K562 (cell line): ENCODE data around the gene AP1M1. TPM values are rescaled to one million over a fixed set of nuclear protein-coding genes. Genes with fewer than 3 reads are reported as not detected.

Source experiments
- FOSL1 ChIP-seq: fragments of 200-800 bp; sonication (Bioruptor generic); conservative IDR thresholded peaks from 2 replicates; pipeline ENCODE4 v1.6.1; 2016; ENCODE audit warnings: missing genetic modification characterization, missing compliant biosample characterization
- LCOR ChIP-seq: sonication (generic); formaldehyde crosslinking; IDR thresholded peaks from 2 replicates; pipeline ENCODE4 v1.8.0; 2022; ENCODE audit warnings: mild to moderate bottlenecking, missing genetic modification reagents
- MYBL2 ChIP-seq, 2 experiments: fragments of 450-650 bp in 1 of 2; sonication (generic) in 1 of 2; formaldehyde crosslinking in 1 of 2; IDR thresholded peaks; 2 replicates each; pipeline versions ENCODE4 v1.6.1 to v1.8.1; 2017 to 2022; ENCODE audit warnings: borderline replicate concordance in 1 of 2, inconsistent platforms in 1 of 2, low read depth in 1 of 2, mild to moderate bottlenecking in 1 of 2, missing genetic modification reagents in 1 of 2, moderate library complexity in 1 of 2
- RCOR1 ChIP-seq, 2 experiments: IDR thresholded peaks; 2 replicates each; pipeline ENCODE4 v1.6.1; 2012; ENCODE audit warnings: low read depth in 2 of 2, low read length in 2 of 2, borderline replicate concordance in 1 of 2, improper control_type of control experiment in 1 of 2
- SRSF7 ChIP-seq: fragments of 200-400 bp; formaldehyde crosslinking; optimal IDR thresholded peaks from 2 replicates; pipeline ENCODE3; 2017; ENCODE audit warnings: mild to moderate bottlenecking, low read depth, low read length
- ZMIZ1 ChIP-seq, 2 experiments: fragments of 150-350 bp in 1 of 2; IDR thresholded peaks; 2 replicates each; pipeline ENCODE4 v1.6.1; 2012 to 2016; ENCODE audit warnings: low read depth in 2 of 2, low read length in 2 of 2, mild to moderate bottlenecking in 1 of 2, moderate library complexity in 1 of 2
- ZNF274 ChIP-seq: IDR thresholded peaks from 2 replicates; pipeline ENCODE4 v1.6.1; 2011; ENCODE audit warnings: low read depth, mild to moderate bottlenecking, low read length, moderate library complexity, borderline replicate concordance
- polyA plus RNA-seq, 8 experiments: library from polyadenylated mRNA; depleted of rRNA in 4 of 8; stranded (reverse) in 5 of 8; unstranded in 3 of 8; fragments of >200 nt; fragmentation: Nextera tagmentation in 2 of 8; fragmentation: Illumina TruSeq in 1 of 8; extraction: Ambion mirVana in 2 of 8; extraction: Trizol in 1 of 8; gene quantifications; 2 replicates each; pipeline versions ENCODE4 v1.2.1 to v1.2.3, GENCODE V29; 2011 to 2014; ENCODE audit warnings: inconsistent platforms in 1 of 8, missing spikeins in 1 of 8
- total RNA-seq, 7 experiments: library from RNA; depleted of rRNA in 6 of 7; stranded (reverse); fragments of >200 nt in 6 of 7; fragmentation: Illumina TruSeq in 2 of 7; extraction: Trizol in 2 of 7; gene quantifications; 2 replicates each; pipeline versions ENCODE4 v1.2.1 to v1.2.3, GENCODE V29; 2011 to 2021; ENCODE audit warnings: low replicate concordance in 1 of 7
- TF ChIP-seq, protein P1 (sequence below): sonication (generic); formaldehyde crosslinking; IDR thresholded peaks from 2 replicates; pipeline ENCODE4 v1.8.0; 2023; ENCODE audit warnings: missing genetic modification reagents, mild to moderate bottlenecking, borderline replicate concordance
- TF ChIP-seq, protein P2 (sequence below), 2 experiments: fragments of 200-800 bp in 1 of 2; sonication (Bioruptor generic) in 1 of 2; sonication (generic) in 1 of 2; formaldehyde crosslinking in 1 of 2; IDR thresholded peaks in 1 of 2; conservative IDR thresholded peaks in 1 of 2; 2 replicates each; pipeline versions ENCODE4 v1.5.0 to v1.6.1; 2016 to 2020; ENCODE audit warnings: missing compliant biosample characterization in 1 of 2, missing genetic modification characterization in 1 of 2, missing genetic modification reagents in 1 of 2
- TF ChIP-seq, protein P3 (sequence below): sonication (generic); formaldehyde crosslinking; IDR thresholded peaks from 2 replicates; pipeline ENCODE4 v1.8.1; 2023; ENCODE audit warnings: mild to moderate bottlenecking, missing genetic modification reagents, moderate library complexity
- TF ChIP-seq, protein P4 (sequence below): sonication (generic); formaldehyde crosslinking; IDR thresholded peaks from 2 replicates; pipeline ENCODE4 v1.9.0; 2022; ENCODE audit warnings: mild to moderate bottlenecking, missing genetic modification reagents

Gene AP1M1
- total and polyA plus RNA-seq, 9 of the 15 experiments (the other 6 are each of a cell fraction or from before 2014, with no cell fraction given), result 0.87 to 56.2 (median 29.1) TPM

DNA sequence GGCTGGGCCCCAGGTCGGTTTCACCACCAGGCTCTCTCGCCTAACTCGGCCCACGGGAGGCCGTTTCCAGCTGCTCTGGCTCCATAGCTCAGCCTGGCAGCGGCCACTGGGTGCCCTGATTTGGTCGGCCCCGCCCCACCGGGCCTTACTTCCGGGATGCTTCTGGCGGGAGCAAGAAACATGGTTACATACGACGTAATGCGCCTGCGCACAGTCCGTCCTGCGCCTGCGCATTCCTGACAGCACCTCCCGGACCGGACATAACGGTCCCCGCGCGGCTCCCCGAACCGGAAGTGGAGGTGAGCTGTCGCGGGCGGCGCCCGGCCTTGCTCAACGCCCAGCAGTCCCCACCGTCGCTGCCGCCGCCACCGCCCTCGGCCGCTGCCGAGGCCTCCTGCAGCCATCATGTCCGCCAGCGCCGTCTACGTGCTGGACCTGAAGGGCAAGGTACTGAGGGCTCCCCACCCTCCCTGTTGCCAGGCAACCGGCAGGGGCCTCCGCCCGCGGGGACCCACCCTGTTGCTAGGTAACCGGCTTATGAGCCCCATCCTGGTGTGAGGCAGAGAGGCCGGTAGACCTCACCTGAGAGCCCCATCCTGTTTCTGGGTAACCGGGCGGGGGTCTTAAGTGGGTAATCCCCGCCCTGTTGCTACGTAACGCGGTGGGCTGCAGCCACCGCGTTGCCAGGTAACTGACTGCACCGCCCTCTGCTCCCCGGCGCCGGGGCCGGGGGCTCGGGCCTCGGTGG lies at the start of gene AP1M1 (continued):
- TF ChIP-seq ZMIZ1 (IDR thresholded peaks at IDR 0.05; ENCODE audit: low read depth in 2 of 2, low read length in 2 of 2) (peak in 1 of 2 experiments; percentile 2; a peak in 1 of 4 replicates), RCOR1 (IDR thresholded peaks at IDR 0.05; ENCODE audit: borderline replicate concordance in 1 of 2, low read depth in 2 of 2, low read length in 2 of 2) (peak in 1 of 2 experiments; percentile 0; a peak in 1 of 4 replicates), MYBL2 (IDR thresholded peaks at IDR 0.05; ENCODE audit: low read depth) (no peak), MYBL2 (CRISPR knock-in tag; IDR thresholded peaks at IDR 0.05; ENCODE audit: borderline replicate concordance) (no peak), SRSF7 (no peak), LCOR (CRISPR knock-in tag) (peak; percentile 64; the same call in 1 of the 2 replicates), ZNF274 (0 out of 2 replicates have a peak, but pooled peaks have one; percentile 8), FOSL1 (tag) (peak; percentile 88)
- TF ChIP-seq, protein P1, sequence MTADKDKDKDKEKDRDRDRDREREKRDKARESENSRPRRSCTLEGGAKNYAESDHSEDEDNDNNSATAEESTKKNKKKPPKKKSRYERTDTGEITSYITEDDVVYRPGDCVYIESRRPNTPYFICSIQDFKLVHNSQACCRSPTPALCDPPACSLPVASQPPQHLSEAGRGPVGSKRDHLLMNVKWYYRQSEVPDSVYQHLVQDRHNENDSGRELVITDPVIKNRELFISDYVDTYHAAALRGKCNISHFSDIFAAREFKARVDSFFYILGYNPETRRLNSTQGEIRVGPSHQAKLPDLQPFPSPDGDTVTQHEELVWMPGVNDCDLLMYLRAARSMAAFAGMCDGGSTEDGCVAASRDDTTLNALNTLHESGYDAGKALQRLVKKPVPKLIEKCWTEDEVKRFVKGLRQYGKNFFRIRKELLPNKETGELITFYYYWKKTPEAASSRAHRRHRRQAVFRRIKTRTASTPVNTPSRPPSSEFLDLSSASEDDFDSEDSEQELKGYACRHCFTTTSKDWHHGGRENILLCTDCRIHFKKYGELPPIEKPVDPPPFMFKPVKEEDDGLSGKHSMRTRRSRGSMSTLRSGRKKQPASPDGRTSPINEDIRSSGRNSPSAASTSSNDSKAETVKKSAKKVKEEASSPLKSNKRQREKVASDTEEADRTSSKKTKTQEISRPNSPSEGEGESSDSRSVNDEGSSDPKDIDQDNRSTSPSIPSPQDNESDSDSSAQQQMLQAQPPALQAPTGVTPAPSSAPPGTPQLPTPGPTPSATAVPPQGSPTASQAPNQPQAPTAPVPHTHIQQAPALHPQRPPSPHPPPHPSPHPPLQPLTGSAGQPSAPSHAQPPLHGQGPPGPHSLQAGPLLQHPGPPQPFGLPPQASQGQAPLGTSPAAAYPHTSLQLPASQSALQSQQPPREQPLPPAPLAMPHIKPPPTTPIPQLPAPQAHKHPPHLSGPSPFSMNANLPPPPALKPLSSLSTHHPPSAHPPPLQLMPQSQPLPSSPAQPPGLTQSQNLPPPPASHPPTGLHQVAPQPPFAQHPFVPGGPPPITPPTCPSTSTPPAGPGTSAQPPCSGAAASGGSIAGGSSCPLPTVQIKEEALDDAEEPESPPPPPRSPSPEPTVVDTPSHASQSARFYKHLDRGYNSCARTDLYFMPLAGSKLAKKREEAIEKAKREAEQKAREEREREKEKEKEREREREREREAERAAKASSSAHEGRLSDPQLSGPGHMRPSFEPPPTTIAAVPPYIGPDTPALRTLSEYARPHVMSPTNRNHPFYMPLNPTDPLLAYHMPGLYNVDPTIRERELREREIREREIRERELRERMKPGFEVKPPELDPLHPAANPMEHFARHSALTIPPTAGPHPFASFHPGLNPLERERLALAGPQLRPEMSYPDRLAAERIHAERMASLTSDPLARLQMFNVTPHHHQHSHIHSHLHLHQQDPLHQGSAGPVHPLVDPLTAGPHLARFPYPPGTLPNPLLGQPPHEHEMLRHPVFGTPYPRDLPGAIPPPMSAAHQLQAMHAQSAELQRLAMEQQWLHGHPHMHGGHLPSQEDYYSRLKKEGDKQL, result no peak
- TF ChIP-seq, protein P2, sequence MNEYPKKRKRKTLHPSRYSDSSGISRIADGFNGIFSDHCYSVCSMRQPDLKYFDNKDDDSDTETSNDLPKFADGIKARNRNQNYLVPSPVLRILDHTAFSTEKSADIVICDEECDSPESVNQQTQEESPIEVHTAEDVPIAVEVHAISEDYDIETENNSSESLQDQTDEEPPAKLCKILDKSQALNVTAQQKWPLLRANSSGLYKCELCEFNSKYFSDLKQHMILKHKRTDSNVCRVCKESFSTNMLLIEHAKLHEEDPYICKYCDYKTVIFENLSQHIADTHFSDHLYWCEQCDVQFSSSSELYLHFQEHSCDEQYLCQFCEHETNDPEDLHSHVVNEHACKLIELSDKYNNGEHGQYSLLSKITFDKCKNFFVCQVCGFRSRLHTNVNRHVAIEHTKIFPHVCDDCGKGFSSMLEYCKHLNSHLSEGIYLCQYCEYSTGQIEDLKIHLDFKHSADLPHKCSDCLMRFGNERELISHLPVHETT (CRISPR knock-in tag; conservative IDR thresholded peaks at IDR 0.05 in 1 of 2, IDR thresholded peaks at IDR 0.05 in 1 of 2), result no peak; a peak in 1 of 4 replicates
- TF ChIP-seq, protein P3, sequence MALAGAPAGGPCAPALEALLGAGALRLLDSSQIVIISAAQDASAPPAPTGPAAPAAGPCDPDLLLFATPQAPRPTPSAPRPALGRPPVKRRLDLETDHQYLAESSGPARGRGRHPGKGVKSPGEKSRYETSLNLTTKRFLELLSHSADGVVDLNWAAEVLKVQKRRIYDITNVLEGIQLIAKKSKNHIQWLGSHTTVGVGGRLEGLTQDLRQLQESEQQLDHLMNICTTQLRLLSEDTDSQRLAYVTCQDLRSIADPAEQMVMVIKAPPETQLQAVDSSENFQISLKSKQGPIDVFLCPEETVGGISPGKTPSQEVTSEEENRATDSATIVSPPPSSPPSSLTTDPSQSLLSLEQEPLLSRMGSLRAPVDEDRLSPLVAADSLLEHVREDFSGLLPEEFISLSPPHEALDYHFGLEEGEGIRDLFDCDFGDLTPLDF (CRISPR knock-in tag), result peak; percentile 80
- TF ChIP-seq, protein P4, sequence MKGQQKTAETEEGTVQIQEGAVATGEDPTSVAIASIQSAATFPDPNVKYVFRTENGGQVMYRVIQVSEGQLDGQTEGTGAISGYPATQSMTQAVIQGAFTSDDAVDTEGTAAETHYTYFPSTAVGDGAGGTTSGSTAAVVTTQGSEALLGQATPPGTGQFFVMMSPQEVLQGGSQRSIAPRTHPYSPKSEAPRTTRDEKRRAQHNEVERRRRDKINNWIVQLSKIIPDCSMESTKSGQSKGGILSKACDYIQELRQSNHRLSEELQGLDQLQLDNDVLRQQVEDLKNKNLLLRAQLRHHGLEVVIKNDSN (CRISPR knock-in tag), result peak; percentile 14; the same call in 1 of the 2 replicates
